HG03064 (cell line): ENCODE results near the gene C1orf105.
"Not testable (repeated sequence)": the region's sequence is repeated elsewhere in the genome, so short reads cannot be mapped to it uniquely, and the experiment has no call there.

Source experiments
- ATAC-seq: cut with Tn5 transposase; IDR thresholded peaks from one replicate; pipeline ENCODE4 v1.9.1; 2021; ENCODE audit warnings: low read depth; ENCODE audit not compliant: unreplicated experiment

C1orf105 gene

DNA sequence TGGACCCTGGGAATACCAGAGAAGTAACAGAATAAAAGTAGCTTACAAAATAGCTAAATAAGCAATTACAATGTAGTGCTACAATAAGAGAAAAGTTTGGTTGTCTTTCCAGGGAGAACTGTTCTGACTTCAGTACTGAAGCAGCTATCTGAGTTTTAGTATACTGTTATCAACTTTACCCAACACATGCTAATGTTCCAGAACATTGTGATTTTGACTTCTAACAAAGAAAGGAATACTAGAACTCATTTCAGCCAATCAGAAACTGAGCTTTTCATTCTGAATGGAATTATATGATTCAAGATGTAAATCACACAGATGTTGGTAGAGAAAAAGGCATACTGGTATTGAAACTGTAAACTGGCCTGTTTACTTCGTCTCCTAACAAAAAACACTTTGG lies at the start of gene C1orf105:
Gene C1orf105, plus strand, starts transcription at position 301 of the 400 bp plus-strand sequence. CDS start 201 bp downstream, outside the sequence.
- ATAC-seq: no peak

GRCh38 chr1:172371646-172372045 lies 48.8 kb upstream of the C1orf105 start:
- not testable (repeated sequence) for ATAC-seq

DNA sequence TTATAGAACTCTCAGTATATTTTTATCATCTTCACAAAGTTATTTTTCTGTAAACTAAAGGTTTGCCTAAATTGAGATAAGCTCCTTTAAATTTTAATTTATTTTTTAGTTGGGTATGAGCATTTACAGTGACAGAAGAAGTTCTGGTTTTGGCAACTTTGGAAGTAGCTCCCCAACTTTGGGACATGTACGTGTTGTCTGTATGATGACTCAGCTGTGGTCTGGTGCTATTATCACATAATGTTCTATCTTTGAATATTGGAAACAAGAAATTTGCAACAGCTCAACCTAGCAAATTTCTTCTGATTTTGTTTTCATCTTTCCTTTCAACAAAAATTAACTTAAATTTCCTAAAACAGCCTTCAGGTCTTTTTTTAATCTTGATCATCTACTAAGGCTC lies 46.6 kb upstream of the C1orf105 start:
- no peak for ATAC-seq

DNA sequence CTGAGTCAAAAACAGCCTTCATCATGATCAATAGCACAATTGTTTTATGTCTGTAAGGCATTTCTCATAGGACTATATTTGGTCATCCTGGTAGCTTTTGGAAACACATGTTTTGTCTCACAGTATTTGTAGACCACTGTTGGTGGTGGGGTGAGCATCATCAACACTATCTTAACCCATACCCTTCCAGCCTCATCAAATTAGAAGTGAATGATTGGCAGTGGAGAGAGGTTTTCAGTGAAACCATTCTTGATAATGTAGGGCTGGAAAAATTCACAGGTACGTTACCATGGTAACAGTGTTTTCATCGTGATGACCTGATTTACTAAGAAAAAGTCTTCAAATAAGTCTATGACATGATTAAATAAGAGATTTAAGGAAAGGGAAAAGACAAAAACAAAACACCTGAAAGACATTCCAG lies 45.3 kb upstream of the C1orf105 start:
- no peak for ATAC-seq

DNA sequence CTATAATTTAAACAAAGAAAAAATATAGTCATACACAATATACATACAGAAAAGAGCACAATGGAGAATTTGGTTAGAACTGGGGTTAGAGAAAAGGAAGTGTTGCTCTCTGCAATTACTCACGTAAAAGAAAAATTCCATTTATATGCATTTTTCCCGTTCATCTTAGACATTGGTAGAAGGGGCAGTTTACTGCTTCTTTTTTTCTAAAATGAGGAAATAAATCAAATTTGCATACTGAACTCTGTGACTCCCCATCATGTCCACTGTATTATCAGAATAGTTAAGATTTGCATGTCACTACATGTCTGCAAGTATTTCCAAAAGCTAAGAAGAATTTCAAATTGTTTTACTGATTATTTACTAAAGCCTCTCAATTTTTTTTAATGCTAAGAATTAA lies 44.1 kb upstream of the C1orf105 start:
- no peak for ATAC-seq

GRCh38 chr1:172377565-172377964 lies 42.9 kb upstream of the C1orf105 start:
- ATAC-seq: no peak

GRCh38 chr1:172378109-172378760 lies 42.2 kb upstream of the C1orf105 start:
- ATAC-seq: no peak

DNA sequence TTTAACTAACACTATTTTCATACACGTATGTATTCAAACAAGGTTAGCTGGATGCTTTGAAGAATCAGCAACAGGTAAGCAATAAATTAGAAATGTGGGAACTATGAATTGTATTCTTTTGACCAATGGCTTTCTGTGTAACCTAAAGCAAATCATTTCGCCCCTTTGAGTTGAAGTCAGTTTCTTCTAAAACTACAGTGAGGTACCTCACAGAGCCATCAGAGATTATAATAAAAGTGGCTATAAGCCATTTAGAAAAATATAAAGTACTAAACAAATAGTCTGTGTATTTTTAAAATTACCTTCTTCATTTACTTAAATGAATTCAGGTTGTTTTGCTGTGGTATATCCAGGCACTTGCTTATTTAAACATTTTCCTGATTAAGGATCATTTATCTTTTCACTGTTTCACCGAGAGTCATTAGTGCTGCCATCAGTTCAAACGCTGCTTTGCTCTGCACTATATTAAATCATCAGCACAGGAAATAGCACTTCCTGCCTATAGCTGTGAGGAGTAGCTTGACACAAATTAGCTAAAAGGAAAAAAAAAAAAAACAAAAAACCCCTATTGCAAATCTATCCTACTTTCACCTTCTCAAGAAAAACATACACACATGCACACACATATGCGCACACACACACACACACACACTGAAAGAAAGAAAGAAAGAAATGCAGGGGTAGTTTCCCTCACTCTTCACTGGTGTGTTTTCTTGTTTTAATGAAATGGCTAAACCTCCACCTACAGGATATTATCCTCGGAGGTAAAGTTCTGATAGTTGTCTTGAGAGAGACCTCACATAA lies 39.8 kb upstream of the C1orf105 start:
- peak; percentile 84 for ATAC-seq

DNA sequence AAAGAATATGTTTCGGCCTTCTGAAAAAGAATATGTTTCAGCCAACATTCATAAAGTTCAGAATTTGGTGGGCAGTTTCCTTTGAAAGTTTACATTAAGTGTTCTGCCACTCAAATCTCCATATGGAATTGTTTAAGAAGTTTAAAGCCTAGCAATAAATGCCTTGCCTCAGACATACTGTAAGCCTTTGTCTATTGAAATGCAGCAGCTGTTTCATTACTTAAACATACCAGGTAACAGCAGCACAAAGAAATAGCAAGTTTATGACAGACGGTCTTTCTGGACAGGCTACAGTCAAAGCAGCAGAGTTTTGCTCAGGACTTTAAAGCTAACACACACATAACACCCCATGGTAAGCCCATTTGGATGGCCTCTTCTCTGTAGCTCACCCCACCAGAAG lies 38.5 kb upstream of the C1orf105 start:
- ATAC-seq: no peak

DNA sequence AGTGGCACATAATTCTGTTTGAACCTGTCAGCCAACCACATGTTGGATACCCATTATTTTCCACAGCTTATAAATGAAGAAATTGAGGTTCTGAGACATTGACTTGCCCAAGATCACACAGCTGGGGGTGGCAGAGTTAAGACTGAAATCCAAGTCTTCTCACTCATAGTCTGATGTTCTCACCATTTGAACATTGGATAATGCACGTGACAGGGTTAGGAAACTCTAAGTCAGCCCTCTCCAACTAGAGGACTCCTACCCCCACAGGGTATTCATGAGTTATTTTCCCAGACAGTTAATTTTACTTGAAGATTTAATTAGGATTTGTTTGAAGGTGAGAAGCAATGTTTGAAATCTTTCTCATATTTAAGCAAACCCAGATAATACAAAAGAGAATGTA lies 38.1 kb upstream of the C1orf105 start:
- ATAC-seq: no peak

DNA sequence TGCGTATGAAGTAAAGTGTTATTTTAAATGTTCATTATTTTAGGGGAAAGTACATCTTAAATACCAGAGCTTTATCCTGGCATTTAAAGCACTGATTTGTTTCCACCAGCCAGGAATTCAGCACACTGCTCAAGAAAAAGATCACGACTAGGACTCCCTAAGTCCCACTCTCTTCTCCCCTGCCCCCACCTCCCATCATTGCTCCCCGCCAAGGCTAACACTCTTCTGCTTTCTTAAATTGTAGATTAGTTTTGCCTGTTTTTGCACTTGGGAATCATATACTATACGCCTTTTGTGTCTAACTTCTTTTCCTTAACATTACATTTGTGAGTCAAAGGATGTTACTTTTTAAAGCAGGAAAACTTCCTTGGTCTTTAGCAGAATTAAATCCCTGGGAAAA lies 37.5 kb upstream of the C1orf105 start:
- no peak for ATAC-seq

DNA sequence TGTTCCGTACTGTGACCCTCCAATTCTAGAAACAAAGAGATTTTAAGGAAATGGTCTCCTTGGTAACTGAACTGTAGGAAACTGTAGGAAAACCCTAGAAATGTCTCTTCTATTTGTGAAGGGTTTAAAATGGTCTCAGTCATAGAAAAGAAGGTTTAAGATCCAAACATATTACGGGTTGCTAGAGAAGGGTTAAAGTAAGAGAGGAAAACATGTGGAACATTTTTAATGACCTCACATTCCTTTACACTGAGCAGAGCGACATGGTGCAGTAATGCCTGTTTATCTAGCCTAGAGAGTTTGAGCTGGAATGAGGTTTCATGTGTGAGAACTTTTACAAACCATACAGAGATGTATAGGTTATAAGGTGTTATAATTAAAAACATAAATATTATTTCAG lies 36.9 kb upstream of the C1orf105 start:
- ATAC-seq: no peak

DNA sequence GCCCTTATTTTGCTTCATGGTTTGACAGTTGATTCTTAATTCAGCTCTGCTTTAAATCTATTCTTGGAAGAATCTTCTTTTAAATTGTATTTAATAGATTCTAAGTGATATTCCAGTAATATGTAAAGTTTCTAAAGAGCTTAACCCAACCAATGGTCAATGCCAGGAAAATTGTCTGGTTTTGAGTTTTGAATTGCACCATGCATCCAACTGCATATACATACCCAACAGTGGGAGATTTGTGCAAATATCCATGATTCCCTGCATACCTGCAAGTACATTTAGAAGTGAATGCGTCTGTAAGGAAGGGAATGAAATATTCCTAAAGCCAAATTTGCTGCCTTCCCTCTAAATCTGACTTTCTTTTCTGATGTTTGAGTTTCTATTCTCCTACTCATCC lies 35.8 kb upstream of the C1orf105 start:
- no peak for ATAC-seq

DNA sequence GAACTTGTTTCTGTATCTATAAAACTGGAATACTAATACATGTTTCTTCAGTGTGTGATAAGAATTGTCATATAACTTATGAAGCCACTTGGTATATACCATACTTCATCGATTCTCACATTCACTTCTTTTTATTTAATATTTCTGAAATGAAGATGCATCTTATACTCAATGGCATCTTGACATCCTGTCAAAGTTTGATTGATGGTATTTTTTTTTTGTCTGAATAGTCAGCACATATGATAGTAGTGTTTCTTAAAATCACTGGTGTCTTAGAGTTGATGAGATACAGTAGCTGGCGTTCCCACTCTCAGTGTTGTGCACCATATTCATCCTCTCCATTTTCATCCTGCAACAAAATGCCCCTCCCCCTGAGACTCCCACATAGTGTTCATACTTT lies 34.4 kb upstream of the C1orf105 start:
- ATAC-seq: no peak

- ATAC-seq: no peak
Measured at GRCh38 chr1:172388490-172388889, 32.0 kb upstream of the C1orf105 start.

GRCh38 chr1:172390301-172390682 lies 30.2 kb upstream of the C1orf105 start:
- no peak for ATAC-seq

DNA sequence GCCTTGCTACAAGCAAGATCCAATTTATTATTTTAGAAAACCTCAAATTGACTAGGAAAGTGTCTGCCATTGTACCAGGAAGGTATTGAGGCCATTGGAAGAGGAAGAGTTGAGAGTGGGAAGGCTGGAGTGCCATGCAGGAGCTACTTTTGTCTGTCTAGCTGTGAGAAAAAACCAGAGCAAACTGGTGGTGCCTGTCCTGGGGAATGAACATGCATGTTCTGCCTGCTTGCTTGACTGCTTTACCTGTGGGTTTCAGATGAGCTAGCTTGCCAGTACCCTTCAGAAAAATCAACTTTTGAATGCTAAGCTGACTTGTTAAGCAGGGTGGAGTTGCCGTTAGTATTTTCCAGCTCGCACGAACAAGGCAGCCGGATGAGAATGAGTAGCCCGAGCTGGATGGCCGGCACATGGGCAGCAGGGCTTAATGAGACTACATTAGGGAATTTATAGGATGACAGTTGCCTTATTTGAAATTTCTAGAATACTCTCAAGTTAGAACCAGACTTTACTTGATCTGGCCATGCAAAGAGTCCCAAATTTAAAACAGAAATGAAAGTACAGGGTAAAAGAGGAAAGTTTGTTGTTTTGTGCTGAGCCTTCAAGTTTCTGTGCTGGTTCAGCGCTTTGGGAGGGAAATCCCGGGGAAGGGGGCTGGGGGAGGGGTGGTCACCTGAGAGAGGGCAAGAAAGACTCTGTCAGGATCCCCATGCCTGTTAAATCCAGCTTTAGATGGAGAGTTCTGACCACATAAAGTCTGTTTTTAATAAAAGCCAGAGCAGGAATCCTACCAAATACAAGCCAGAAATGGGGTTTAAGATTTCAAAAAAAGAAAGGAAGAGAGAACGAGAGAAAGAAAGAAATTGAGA lies 29.6 kb upstream of the C1orf105 start:
- ATAC-seq: peak; percentile 66

- ATAC-seq: no peak
Measured at GRCh38 chr1:172391976-172392375, 28.5 kb upstream of the C1orf105 start.

DNA sequence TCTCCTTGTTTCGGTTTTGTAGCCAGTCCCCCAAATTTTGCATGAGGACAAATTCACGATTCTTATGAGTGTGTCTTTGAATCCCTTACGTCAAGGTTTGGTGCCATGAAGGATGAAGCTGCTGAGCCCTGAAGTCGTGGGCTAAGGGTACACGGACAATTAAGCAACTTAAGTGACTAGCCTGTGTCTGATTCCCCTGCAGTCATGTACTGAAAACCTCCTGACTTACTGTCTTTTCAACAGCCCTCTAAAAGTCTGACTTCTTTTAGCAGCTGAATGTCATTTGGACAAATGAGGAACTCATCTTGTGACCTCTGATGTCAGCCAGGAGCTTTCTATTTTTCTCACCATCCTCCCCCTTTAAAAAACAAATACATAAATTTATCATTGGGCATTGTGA lies 27.1 kb upstream of the C1orf105 start:
- no peak for ATAC-seq

- ATAC-seq: peak; percentile 70
Measured at GRCh38 chr1:172394141-172394751, 26.2 kb upstream of the C1orf105 start.

- ATAC-seq: no peak
Measured at GRCh38 chr1:172394811-172395210, 25.7 kb upstream of the C1orf105 start.
